DMS53 treated with DMSO at 0.1 percent for 48 hours (cell line): Measurements from ENCODE around the gene TEKTIP1.
"Not testable (repeated sequence)": the region's sequence is repeated elsewhere in the genome, so short reads cannot be mapped to it uniquely, and the experiment has no call there.

ENCODE experiments used
- DNase-seq: peaks from one replicate; lab custom pipeline; 2025; ENCODE audit not compliant: unreplicated experiment; lab: John Stamatoyannopoulos, UW

The TEKTIP1 gene

DNA sequence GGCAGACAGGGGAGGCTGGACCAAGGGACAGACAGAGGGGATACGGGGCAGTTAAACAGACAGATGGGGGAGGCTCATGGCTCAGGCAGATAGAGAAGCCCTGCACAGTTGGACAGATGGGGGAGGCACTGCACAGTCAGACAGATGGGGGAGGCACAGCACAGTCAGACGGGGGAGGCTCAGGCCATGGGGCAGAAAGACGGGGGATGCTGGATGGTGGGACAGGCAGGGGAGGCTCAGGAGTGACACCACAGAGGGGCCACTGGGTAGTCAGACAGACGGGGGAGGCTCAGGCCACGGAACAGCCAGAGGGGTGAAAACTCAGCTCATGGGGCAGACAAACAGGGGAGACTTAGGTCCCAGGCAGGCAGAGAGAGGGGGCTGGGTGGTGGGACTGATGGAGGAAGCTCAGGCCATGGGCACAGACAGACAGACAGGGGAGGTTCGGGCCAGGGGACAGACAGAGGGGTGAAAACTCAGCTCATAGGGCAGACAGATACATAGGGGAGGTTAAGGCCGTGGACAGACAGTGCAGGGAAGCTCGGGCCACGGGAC lies 17.5 kb downstream of the TEKTIP1 start:
- DNase-seq = no peak

DNA sequence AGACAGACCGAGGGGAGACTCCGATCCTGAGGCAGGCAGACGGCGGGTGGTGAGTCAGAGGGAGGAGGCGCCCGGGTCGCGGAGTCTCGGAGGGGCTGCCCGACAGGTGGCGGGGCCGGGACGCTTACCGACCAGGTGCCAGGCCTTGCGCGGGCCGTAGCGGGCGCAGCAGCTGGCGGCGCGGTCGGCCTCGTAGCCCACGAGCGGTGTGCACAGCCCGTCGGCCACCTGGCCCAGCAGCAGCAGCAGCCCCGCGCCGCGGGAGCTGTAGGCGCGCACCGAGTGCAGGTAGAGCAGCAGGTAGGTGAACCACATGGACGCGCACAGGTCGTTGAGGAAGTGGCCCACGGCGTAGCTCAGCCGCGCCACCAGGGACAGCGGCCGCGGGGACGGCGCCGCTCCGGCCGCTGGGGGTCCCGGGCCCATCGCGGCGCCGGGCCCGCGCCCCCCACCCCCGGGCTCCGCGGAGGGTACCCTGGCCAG lies 18.0 kb downstream of the TEKTIP1 start:
- no peak for DNase-seq

DNA sequence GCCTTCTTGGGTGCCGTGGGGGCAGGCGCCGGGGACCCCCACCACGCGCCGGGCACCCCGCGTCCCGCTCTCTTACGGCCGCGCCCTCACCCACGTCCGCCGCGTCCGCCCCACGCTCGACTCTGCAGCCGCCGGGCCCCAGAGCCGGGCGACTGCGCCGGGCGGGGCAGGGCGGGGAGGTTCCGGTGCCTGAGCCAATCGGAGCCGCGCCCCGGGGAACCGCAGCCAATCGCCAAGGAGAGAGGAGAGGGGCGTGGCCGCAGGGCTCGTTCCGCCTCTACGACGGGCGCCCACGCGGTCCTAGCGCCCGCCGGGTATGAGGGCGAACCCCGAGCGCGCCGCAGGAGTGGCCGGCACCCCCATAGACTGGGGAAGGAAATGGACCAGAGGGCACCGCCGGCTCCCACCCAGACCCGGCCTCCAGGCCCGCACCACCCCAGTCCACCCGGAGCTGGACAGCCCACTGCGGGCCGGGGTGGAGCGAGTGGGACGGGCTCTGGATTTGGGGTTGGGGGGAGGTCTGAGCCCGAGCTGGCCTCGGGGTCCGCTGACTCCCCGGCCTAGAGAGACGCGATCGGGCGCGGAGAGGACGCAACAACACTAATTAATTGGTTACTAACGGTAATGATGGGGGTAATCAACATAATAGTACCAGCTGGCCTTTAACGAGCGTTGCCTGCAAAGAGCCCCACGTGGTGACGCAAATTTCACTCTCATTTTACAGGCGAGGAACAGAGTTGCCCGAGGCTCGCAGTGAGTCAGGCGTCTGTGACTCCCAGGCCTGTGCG lies 18.7 kb downstream of the TEKTIP1 start, which contains the start of gene MFSD12:
Gene MFSD12 (minus strand): TSS at position 126 of the 788 bp plus-strand sequence. CDS start 183 bp downstream, outside the sequence.
- DNase-seq = peak; percentile 69

DNA sequence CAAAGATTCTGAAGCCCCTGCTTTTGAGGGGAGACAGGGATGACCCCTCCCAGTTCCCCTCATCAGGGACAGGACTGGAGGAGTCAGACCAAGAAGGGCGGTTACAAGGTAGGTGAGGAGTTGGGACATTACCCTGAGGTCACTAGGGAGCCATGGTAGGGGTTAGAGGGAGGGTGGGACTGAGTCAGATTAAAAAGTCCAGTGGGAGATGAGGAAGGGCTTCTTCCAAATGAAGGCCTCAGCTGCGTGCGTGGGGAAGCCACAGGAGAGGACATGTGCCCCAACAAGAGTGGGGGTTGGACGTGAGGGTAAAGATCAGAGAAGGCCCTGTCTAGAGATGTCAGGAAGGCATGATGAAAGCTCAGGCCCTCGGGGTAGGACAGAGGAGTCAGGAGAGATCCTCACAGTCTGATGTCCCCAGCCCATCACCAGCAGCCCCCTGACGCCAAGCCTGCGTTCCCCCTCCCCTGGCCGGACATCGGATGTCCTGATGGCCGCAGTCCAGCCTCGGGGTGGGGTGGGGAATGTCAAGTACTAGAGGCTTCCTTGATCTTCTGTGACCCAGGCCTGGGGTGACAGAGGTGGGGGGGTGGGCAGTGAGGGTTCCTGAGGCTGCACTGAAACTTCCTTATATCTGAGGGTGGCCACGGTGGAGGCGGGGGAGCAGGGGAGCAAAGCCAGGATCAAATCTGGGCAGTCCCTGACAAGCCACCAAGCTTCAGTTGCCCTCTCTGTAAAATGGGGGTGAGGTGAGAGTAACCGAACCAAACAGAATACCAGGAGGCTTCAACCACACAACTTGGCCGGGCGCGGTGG lies 24.9 kb downstream of the TEKTIP1 start:
- DNase-seq = no peak

DNA sequence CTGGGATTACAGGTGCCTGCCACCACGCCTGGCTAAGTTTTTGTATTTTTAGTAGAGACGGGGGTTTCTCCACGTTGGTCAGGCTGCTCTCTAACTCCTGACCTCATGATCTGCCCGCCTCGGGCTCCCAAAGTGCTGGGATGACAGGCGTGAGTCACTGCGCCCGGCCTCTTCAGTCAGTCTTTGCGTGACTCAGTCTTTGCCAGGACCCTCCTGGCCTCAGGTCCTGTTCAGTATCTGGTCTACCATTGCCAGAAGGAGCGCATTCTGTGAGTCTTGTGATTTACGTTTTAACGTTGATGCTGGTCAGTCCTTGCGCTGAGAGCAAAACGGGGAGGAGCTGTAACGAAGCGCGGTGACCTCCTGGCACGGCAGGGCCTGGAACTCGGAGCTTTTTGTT lies 26.2 kb downstream of the TEKTIP1 start:
- no peak for DNase-seq

DNA sequence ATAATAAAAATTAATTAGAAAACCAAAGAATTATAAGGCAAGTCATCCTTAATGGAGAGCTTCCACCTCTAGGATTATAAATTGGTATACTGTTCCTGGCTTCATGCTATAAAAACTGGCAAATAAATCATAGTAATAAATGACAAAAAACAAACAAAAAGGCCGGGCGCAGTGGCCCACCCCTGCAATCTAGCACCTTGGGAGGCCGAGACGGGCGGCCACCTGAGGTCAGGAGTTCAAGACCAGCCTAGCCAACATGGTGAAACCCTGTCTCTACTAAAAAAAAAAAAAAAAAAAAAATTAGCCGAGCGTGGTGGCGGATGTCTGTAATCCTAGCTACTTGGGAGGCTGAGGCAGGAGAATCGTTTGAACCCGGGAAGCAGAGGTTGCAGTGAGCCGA lies 31.1 kb downstream of the TEKTIP1 start:
- DNase-seq = not testable (repeated sequence)

DNA sequence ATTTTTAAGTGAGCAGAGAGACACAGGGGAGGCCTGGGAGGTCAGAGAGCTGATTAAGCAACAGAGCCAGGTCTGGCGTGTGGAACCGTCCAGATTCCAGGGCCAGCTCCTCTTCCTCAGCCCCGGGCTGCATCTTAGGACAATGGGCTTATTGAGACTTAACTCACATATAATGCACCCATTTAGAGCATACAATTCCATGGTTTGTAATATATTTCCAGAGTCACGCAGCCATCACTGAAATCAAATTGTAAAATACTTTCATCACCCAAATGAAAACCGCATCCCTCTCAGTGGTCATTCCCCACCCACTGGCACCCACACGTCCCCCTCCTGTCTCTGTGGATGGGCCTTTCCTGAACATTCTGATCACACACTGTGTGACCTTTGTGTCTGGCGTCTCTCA lies 31.6 kb downstream of the TEKTIP1 start:
- no peak for DNase-seq

DNA sequence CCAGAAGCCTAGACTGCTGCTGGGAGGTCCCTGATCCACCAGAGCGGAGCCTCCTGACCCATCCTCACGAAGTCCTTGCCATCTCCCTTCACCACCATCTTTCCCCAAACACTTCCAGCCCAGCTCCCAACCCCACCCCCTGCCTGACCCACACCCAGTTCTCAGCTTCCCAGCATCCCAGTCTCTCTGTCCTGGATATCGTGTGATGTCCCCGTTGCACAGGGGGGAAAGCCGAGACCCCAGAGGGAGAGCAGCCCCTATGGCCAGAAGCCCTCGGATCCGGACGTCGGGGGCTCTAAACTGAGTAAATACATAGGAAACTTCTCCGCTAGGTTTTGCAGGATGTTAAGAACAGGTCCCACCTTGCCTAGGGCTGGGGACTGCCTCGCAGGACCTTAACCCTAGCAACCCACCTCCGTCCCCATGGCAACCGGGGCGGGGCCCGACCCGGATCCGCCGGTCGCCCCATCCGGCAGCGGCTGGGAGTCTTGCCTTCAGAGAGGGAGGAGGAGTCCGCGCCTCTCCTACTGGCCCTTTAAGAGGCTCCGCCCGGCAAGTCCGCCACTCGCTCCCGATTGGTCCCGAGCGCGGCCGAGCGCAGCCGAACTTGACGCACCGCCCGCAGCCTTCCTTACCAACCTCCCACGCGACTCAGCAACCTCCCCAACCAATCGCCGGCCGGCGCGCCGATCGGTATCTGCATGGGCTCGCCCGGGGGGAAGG lies 33.3 kb downstream of the TEKTIP1 start:
- DNase-seq = peak; percentile 92

DNA sequence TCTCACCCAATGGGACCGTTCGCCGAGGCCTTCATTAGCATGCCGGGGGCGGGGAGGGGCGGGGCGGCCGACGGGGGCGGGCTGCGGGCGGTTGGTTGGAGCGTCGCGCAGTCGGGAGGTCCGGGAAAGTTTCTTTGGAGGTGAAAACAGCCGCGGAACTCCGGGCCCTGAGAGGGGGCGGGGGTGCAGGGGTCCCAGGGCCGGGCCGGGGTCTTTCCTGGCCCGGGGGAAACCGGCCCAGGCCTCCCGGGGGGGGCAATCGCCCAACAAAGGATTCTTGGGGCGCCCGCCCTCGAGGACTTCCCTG lies 33.8 kb downstream of the TEKTIP1 start, which contains the start of gene HMG20B:
Gene HMG20B (plus strand): TSS at position 90 of the 307 bp plus-strand sequence. CDS start 366 bp downstream, outside the sequence.
- DNase-seq = no peak

DNA sequence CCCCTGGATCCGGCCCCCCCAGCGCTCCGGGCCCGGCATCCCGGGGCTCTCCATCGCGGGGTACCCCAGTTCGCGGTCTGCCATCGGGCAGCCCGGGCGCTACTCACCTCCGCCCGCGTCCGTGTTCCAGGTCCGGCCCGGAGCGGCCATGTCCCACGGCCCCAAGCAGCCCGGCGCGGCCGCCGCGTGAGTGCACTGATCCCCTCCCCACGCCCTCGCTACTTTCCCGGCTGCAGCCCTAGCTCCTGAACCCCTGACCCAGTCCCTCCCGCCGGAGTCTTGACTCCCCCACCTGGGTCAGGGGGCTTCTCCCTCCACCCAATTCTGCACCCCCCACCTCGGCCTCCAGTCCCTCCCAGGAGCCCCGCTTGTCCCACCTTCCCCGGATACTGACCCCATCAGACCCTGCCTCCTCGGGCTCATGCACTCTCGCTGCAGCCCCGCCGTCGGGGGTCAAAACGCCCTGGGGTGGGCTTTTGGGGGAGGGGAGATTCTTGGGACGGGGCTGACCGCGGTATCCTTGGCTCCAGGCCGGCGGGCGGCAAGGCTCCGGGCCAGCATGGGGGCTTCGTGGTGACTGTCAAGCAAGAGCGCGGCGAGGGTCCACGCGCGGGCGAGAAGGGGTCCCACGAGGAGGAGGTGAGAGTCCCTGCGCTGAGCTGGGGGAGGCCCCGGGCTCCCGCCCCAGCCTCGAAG lies 34.3 kb downstream of the TEKTIP1 start:
- DNase-seq = no peak

DNA sequence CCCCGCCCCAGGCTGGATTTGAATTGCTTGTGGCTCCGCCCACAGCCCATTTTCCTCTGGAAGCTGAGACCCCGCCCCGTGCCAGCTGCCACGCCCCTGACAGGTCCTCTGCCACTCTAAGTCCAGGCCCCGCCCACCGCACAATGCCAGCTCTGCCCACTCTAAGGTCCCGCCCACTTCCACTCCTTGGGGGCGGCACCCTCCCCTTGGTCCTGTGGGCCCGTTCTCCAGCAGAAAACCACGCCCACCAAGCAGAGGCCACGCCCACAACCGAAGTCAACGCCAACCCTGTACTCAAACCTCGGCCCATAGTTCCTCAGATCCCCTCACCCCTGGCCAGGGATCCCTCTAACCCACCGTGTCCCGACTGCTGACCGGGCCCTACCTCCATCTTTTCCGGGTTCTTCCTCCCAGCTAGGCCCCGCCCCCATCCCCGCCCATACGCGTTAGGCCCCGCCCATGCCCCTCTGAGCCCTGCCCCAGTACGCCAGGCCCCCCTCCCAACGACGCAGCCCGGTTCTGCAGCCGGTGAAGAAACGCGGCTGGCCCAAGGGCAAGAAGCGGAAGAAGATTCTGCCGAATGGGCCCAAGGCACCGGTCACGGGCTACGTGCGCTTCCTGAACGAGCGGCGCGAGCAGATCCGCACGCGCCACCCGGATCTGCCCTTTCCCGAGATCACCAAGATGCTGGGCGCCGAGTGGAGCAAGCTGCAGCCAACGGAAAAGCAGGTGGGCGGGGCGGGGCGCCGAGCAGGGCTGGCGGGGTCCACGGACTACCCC lies 35.1 kb downstream of the TEKTIP1 start:
- peak; percentile 54 for DNase-seq

DNA sequence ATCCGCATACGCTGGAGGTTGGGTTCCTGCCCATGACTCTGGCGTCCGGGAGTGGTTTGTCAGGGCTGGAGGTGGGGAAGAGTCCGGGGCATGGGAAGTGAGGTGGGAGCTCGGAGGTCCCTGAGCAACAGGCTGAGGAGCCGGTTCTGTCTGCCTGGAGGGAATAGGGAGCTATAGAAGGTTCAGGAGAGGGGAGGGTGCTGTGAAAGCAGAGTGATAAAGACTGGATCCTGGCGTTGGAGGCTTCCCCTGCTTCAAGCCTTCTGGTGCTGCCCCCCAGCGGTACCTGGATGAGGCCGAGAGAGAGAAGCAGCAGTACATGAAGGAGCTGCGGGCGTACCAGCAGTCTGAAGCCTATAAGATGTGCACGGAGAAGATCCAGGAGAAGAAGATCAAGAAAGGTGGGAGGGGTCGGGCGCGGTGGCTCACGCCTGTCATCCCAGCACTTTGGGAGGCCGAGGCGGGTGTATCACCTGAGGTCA lies 36.3 kb downstream of the TEKTIP1 start:
- no peak for DNase-seq

DNA sequence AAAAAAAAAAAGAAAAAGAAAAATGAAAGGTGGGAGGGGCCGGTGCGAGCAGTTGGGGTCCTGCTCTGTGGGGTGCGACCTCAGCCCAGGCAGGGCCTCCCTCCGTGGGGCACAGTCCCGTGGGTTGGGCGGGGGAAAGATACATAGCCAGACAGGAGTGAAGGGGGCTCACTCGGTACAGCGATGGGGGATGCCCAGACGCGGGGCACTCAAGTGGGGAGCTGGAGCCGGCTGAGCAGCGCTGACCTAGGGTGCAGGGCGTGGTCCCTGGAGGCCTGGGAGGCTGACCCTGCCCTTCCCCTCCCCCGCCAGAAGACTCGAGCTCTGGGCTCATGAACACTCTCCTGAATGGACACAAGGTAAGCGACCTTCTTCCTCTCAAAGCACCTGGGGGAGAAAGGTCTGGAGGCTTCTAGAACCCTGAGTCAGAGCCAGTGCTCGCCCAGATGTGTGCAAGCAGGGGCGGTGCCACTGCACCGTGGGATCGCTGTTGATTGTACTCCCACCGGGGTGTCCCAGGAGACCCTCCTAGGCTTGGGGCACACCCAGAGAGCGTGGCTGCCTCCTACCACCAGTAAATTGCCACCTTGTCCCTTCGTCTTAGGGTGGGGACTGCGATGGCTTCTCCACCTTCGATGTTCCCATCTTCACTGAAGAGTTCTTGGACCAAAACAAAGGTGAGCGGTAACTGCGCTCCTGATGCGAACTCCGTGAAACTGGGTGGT lies 37.1 kb downstream of the TEKTIP1 start:
- no peak for DNase-seq

DNA sequence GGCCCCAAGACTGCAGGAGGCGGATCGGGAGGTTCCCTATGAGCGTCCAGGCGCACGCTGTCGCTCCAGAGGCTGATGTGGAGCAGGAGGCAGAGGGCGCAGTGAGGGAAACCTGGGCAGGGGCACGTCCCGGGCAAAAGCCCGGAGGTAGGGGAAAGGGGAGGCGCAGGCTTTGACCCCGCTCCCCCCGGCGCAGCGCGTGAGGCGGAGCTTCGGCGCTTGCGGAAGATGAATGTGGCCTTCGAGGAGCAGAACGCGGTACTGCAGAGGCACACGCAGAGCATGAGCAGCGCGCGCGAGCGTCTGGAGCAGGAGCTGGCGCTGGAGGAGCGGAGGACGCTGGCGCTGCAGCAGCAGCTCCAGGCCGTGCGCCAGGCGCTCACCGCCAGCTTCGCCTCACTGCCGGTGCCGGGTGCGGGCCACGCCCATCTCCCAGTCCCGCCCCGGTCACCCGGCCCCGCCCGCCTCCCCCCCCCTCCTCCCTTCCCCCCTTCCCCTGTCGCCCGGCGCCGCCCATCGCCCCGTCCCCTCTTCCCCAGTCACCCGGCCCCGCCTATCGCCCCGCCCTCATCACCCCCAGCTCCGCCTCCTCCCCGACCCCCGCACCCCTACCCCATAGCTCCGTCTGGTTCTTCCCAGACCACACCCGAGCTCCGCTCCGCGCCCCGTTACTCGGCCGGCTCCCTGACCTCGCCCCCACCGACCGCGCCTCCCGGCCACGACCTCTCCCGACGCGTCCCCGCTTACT lies 37.9 kb downstream of the TEKTIP1 start:
- DNase-seq = no peak

DNA sequence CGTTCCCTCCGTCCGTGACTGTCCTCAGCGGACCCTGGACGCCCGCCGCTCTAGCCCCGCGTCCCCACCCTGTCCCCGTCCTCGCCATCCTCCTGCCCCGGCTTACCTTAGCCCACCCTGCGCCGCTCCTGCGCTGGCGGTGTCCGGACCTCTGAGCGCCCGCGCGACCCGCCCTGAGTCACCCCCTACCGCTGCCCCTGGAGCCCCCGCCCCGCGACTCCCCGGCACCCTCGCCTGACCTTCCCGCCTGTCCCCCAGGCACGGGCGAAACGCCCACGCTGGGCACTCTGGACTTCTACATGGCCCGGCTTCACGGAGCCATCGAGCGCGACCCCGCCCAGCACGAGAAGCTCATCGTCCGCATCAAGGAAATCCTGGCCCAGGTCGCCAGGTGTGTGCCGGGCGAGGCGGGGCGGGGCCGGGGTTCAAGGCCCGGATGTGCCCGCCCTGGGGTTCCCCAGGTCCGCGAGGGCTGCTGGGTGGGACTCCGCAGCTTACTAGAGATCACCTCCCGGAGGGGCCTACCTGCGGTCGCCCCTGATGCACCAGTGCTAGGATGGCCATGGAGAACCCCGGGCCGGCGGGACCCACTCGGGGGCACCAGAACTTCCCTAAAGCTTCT lies 38.9 kb downstream of the TEKTIP1 start:
- DNase-seq = no peak

DNA sequence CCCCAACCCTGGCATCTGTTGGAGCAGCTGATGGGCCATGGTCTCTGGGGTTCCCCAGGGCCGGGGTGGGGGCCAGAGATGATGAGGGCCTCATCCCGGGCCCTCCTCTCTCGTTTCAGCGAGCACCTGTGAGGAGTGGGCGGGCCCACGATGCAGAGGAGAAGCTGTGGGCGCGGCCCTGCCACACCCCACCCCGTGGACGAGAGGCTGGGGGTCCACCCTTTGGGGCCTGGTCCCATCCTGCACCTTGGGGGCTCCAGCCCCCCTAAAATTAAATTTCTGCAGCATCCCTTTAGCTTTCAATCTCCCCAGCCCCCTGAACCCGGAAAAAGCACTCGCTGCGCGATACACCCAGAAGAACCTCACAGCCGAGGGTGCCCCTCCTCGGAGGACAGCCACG lies 39.4 kb downstream of the TEKTIP1 start:
- no peak for DNase-seq

DNA sequence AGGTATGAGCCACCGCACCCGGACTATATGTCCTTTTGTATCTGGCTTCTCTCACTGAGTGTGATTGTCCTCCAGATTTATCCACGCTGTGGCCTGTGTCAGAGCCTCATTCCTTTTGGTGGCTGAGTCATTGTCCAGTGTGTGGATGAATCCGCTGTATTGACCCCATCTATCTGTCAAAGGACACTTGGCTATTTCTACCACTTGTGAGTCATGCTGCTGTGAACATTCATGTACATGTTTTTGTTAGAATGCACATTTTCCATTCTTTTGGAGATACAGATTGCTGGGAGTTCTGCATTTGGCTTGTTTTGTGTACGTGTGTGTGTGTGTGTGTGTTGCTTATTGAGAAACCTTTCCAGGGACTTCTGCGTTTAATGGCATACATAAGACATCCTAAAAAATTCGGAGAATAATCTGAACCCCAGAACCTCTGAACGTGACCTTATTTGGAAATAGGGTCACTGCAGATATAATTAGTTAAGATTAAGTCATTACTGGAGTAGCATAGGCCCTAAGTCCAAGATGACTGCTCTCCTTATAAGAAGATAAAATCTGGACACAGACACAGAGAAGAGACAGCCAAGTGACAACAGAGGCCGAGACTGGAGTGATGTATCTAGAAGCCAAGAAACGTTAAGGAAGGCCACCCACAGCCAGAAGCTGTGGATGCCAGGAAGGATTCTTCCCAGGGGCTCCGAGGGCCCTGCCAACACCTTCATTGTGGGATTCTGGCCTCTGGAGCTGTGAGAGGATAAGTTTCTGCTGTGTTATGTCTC lies 41.4 kb downstream of the TEKTIP1 start:
- DNase-seq = no peak
